Measurements from ENCODE around the gene BHMT.

GRCh38 chr5:79075646-79076426 lies 35.8 kb upstream of the BHMT start:
- TF ChIP-seq, protein P1, sequence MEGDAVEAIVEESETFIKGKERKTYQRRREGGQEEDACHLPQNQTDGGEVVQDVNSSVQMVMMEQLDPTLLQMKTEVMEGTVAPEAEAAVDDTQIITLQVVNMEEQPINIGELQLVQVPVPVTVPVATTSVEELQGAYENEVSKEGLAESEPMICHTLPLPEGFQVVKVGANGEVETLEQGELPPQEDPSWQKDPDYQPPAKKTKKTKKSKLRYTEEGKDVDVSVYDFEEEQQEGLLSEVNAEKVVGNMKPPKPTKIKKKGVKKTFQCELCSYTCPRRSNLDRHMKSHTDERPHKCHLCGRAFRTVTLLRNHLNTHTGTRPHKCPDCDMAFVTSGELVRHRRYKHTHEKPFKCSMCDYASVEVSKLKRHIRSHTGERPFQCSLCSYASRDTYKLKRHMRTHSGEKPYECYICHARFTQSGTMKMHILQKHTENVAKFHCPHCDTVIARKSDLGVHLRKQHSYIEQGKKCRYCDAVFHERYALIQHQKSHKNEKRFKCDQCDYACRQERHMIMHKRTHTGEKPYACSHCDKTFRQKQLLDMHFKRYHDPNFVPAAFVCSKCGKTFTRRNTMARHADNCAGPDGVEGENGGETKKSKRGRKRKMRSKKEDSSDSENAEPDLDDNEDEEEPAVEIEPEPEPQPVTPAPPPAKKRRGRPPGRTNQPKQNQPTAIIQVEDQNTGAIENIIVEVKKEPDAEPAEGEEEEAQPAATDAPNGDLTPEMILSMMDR (IDR thresholded peaks at IDR 0.05; ENCODE audit: low read depth, low read length, missing input control), result no peak
- no peak for TF ChIP-seq SP1 (IDR thresholded peaks at IDR 0.05)
- peak; percentile 9 to 34 for TF ChIP-seq RXRA (IDR thresholded peaks at IDR 0.05)
- no peak for TF ChIP-seq JUND (IDR thresholded peaks at IDR 0.05)
- TF ChIP-seq REST (IDR thresholded peaks at IDR 0.05), result no peak
